Brain pericyte (primary cell): Measurements from ENCODE around the gene PLCB2.

Experiments used
- DNase-seq: peaks from one replicate; pipeline ENCODE4 v3.0.0-alpha.2; 2012; ENCODE audit warnings: low read depth, low spot score

Gene PLCB2

GRCh38 chr15:40250304-40250656 lies 57.5 kb downstream of the PLCB2 start:
- DNase-seq: no peak

DNA sequence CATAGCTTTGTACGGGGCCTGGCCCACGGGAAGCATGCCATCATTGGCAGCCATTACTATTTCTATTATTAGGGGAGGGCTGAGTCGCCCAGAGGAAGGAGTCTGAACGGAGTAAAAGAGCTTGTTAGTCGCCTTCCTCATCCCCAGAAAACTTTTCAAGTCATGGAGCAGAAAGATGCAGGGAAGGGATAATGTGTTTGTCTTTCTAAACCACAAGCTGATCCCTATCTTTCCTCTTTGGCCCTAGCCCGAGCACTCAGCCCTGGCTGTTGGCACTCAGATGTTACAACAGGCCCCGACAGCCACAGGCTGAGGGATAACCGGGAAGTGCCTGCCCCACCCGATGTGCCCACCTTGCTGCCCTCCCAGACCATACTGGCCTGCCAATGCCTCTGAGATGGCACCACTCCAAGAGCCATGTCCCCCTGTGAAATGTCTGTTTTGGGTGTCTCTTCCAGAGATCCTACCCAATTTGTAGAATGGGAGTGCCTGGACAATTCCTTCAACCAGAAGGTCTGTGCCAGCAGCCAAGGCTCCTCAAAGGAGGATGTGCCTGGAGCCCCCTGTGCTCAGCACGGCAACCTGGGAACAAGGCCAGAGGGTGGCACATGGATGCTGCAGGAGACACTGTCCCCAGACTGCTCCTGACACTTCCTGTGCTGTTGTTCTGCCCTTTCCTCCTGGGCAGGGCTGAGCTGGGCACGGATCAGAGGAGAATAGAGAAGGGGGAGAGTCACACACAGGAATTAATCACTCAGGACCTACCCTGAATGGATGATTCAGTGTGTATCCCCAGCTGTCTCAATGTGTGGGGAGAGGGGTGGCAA lies 58.0 kb downstream of the PLCB2 start:
- no peak for DNase-seq

- DNase-seq: no peak
Measured at GRCh38 chr15:40248006-40248783, 59.5 kb downstream of the PLCB2 start.

DNA sequence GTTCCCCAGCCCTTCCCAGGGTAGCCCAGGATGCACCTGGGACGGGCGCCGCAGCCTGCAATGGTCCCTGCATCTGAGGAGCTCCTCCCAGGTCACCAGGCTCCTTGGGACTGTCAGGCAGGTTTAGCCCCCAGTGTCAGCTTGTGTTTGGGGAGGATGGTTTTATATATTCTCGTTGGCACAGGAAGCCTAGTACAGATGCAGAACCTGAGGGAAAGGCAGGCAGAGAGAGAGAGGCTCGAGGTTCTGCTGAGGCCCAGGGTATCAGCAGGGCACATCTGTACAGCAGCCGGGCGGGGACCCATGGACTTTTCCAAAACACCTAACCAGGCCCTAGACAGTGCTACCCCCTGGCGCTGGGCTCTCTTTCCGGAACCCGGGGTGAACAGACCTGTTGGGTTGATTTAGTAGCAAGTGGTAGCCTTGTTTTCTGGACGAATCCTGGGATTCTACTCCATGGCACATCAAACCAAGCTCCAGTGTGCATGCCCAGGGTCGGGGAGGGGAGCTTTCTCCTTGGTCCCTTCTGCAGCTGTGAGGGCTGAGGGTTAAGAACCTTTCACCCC lies 60.2 kb downstream of the PLCB2 start:
- no peak for DNase-seq

- DNase-seq: no peak
Measured at GRCh38 chr15:40246496-40247280, 61.0 kb downstream of the PLCB2 start.

GRCh38 chr15:40245666-40246450 lies 61.9 kb downstream of the PLCB2 start:
- DNase-seq: no peak

DNA sequence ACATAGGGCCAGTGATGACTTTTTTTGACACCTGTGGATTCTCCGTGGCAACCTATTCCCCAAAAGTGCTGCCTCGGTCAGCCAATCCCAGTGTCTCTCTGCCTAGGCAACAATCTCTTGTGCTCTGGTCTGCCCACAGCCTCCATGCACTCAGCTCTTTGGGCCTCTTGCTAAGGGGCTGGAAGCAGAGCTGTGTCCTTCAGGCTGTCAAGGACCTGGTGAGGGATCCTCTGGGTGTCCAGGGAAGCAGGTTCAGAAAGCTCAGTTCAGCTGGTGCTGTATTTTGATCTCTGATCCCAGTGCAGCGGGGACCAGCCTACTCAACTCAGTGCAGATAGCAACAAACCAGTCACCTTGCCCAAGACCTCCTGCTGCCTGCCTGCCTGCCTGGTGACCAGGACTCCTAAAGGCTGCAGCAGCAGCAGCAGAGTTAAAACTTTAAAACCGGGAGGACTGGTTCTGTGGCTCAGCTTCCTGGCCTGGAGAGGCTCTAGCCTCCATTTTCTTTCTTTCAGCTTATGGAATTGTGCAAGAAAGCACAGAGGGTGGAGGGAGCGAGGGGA lies 62.7 kb downstream of the PLCB2 start:
- DNase-seq: no peak

GRCh38 chr15:40243126-40243810 lies 64.5 kb downstream of the PLCB2 start:
- no peak for DNase-seq

- no peak for DNase-seq
Measured at GRCh38 chr15:40242601-40243000, 65.1 kb downstream of the PLCB2 start.

DNA sequence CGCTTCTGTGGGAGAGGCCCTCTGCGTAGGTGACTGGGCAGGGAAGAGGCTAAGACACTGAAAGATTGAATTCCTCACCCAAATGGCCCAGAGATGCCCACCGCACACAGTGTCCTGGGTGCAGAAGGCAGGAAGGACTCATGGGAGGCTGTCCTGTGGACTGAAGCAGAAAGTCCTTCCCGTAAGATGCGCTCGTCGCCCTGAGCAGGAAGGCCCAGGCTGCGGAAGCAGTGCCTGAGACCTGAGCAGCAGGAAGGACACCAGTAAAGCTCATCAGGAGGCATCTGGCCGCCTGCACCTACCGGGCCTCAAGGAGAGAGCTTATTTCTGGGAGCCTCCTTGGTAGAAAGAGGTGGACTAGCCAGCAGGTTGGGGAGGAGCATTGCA lies 65.5 kb downstream of the PLCB2 start:
- DNase-seq: no peak

- no peak for DNase-seq
Measured at GRCh38 chr15:40241269-40242212, 66.2 kb downstream of the PLCB2 start.

- no peak for DNase-seq
Measured at GRCh38 chr15:40240619-40241221, 67.0 kb downstream of the PLCB2 start.

DNA sequence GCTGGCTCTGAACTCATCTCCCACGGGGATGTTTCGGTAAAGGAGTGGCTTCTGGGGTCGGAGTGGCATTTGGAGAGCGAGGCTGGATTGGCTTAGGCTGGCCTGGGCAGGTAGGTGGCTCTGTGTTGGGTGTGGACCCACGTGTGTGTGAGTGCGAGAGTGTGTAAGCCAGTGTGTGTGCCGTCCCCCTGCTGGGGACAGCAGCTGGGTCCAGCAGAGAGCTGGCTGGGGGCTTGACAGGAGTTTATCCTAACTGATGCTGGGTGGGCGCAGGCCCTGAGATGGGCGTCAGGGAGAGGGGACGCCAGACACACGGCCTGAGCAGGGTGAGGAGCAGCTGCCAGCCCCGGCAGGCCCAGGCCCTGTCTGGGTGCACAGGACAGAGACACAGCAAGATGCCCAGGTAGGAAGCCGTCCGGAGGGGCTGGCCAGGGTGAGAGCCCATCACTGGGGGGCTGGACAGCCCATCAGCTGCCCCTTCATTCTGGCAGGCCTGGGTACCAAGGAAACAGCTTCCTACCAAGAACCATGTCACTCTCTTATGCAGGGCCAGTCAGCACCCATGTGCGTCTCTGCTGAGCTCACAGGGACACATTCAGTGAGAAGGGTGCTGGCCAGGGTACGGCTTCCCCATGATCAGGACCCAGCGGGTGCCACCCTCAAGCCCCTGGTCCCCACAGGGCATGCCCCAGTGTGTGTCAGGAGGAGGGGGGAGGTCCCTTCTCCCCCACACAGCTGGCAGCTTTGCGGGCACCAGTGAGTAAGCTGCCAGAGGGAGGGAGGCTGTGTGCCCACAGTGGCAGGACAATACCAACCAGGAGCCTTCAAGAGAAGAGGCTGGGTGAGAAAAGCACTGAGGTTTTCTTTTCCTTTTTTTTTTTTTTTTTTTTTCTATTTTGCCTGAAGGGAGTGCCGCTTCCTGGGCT lies 67.8 kb downstream of the PLCB2 start:
- no peak for DNase-seq

- DNase-seq: no peak
Measured at GRCh38 chr15:40239404-40239692, 68.4 kb downstream of the PLCB2 start.

GRCh38 chr15:40238532-40239403 lies 69.0 kb downstream of the PLCB2 start, which contains the start of gene PAK6:
PAK6 (plus strand) TSS chr15:40239063; CDS start chr15:40264786, 25,723 bp downstream.
- DNase-seq: no peak
